ENCODE results near the gene SDE2.

GRCh38 chr1:226002667-226003501 is 3.7 kb upstream of the SDE2 start:
- TF ChIP-seq CTCF (IDR thresholded peaks at IDR 0.05) (no peak), POLR2A (IDR thresholded peaks at IDR 0.05) (no peak)

Data from right lobe of liver (tissue), 4 donors.